ENCODE measurements around the gene OSBPL7. TPM values are rescaled to one million over a fixed set of nuclear protein-coding genes. Genes with fewer than 3 reads are reported as not detected.

The OSBPL7 gene
- total and polyA plus RNA-seq, 2 donors from 2014 or later = 5.3 to 21.2 TPM

GRCh38 chr17:47806913-47807255 is 14.7 kb downstream of the OSBPL7 start:
- no peak for TF ChIP-seq CTCF (IDR thresholded peaks at IDR 0.05; ENCODE audit: borderline replicate concordance, extremely low read depth, insufficient read depth)
- Histone ChIP-seq H3K27ac (ENCODE audit: low read depth in 2 of 2, low read length in 2 of 2) (no peak overlapping the region), H3K9ac (ENCODE audit: low read length in 3 of 3) (no peak overlapping the region), H3K36me3 (ENCODE audit: control insufficient read depth in 2 of 3, insufficient read depth in 3 of 3, low read length in 3 of 3) (peaks cover 0 to 9% (median 4%) of the 10 kb centered on the region in 3 donors), H3K4me3 (ENCODE audit: low read length in 3 of 3) (no peak overlapping the region), H3K4me1 (ENCODE audit: control insufficient read depth in 2 of 3, insufficient read depth in 2 of 3, low read depth in 1 of 3, low read length in 3 of 3) (no peaks in the 10 kb centered on the region), H3K27me3 (ENCODE audit: control insufficient read depth, insufficient read depth, low read length) (no peaks in the 10 kb centered on the region), H3K9me3 (ENCODE audit: control insufficient read depth in 2 of 3, insufficient read depth in 1 of 3, low read length in 3 of 3) (no peaks in the 10 kb centered on the region)
- intact Hi-C loops (cut with DNase I) = no loop called here
- no peak for FAIRE-seq
- no peak for DNase-seq

- no peaks in the 10 kb centered on the region for H3K4me1 ChIP-seq (ENCODE audit: control insufficient read depth in 2 of 3, insufficient read depth in 2 of 3, low read depth in 1 of 3, low read length in 3 of 3)
- H3K9me3 ChIP-seq (ENCODE audit: control insufficient read depth in 2 of 3, insufficient read depth in 1 of 3, low read length in 3 of 3) = no peaks in the 10 kb centered on the region
- peaks cover 0 to 9% (median 4%) of the 10 kb centered on the region in 3 donors for H3K36me3 ChIP-seq (ENCODE audit: control insufficient read depth in 2 of 3, insufficient read depth in 3 of 3, low read length in 3 of 3)
- no peak for TF ChIP-seq CTCF (IDR thresholded peaks at IDR 0.05; ENCODE audit: borderline replicate concordance, extremely low read depth, insufficient read depth)
- H3K4me3 ChIP-seq (ENCODE audit: low read length in 3 of 3) = no peak overlapping the region
- H3K27ac ChIP-seq (ENCODE audit: low read depth in 2 of 2, low read length in 2 of 2) = no peak overlapping the region
- H3K27me3 ChIP-seq (ENCODE audit: control insufficient read depth, insufficient read depth, low read length) = no peaks in the 10 kb centered on the region
- FAIRE-seq (no peak), DNase-seq (no peak)
- no peak overlapping the region for H3K9ac ChIP-seq (ENCODE audit: low read length in 3 of 3)
- intact Hi-C loops (cut with DNase I) = no loop called here
Measured at GRCh38 chr17:47806026-47806912, 15.3 kb downstream of the OSBPL7 start.

DNA sequence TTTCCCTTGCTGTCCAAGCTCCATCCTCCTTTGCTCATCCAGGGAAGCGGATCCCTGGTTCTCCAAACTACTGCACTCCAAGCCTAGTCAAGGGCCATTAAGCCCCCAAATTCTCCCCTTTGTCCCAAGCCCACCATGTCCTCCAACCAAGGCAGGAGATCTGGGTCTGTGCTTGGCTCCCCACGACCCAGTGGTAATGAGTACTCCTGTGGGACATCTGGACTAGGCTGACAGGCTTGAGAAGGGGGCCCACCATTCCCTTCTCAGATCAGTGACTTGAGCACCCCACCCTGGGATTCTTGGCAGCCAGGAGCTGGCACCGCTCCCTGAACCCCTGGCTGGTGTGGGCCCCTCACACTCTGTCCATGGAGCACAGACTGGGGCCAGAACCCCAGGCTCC is 17.1 kb downstream of the OSBPL7 start:
- DNase-seq (no peak), FAIRE-seq (no peak)
- no peak overlapping the region for H3K9ac ChIP-seq (ENCODE audit: low read length in 3 of 3)
- no peak overlapping the region for H3K4me3 ChIP-seq (ENCODE audit: low read length in 3 of 3)
- H3K36me3 ChIP-seq (ENCODE audit: control insufficient read depth in 2 of 3, insufficient read depth in 3 of 3, low read length in 3 of 3) = peaks cover 0 to 4% (median 1%) of the 10 kb centered on the region in 3 donors
- H3K9me3 ChIP-seq (ENCODE audit: control insufficient read depth in 2 of 3, insufficient read depth in 1 of 3, low read length in 3 of 3) = no peaks in the 10 kb centered on the region
- intact Hi-C loops (cut with DNase I) = no loop called here
- no peaks in the 10 kb centered on the region for H3K27me3 ChIP-seq (ENCODE audit: control insufficient read depth, insufficient read depth, low read length)
- TF ChIP-seq CTCF (IDR thresholded peaks at IDR 0.05; ENCODE audit: borderline replicate concordance, extremely low read depth, insufficient read depth) = no peak
- H3K4me1 ChIP-seq (ENCODE audit: control insufficient read depth in 2 of 3, insufficient read depth in 2 of 3, low read depth in 1 of 3, low read length in 3 of 3) = no peaks in the 10 kb centered on the region
- H3K27ac ChIP-seq (ENCODE audit: low read depth in 2 of 2, low read length in 2 of 2) = no peak overlapping the region

All from kidney (tissue), 14 donors.